Inflammatory macrophage treated with lipopolysaccharide for 1 hour (primary cell): Measurements from ENCODE around the gene POLR2A.
A peak's percentile ranks its signal among the peaks of the same experiment; 100 is the strongest.
"Not testable (repeated sequence)": the region's sequence is repeated elsewhere in the genome, so short reads cannot be mapped to it uniquely, and the experiment has no call there.

ENCODE experiments used
- DNase-seq, 2 donors: peaks; one replicate each; pipeline ENCODE4 v3.0.0-alpha.2; 2020 to 2022

Gene POLR2A

GRCh38 chr17:7479213-7480088 lies 4.7 kb upstream of the POLR2A start, which contains the start of gene ZBTB4:
ZBTB4 (minus strand) TSS chr17:7479631; CDS start chr17:7466801, 12,830 bp downstream.
- no peak for DNase-seq

- no peak for DNase-seq
These were observed 4.1 kb upstream of the POLR2A start for GRCh38 chr17:7480089-7480384.

GRCh38 chr17:7481275-7481674 lies 2.9 kb upstream of the POLR2A start, which contains the start of gene SLC35G6:
SLC35G6 (plus strand) TSS chr17:7481446; CDS start chr17:7481517, 71 bp downstream.
- not testable (repeated sequence) for DNase-seq

- DNase-seq = not testable (repeated sequence)
These were observed 2.1 kb upstream of the POLR2A start for GRCh38 chr17:7481842-7482741.

GRCh38 chr17:7482742-7483088 lies 1.5 kb upstream of the POLR2A start:
- DNase-seq = not testable (repeated sequence)

- peak; percentile 82 to 92 for DNase-seq
These were observed 705 bp upstream of the POLR2A start for GRCh38 chr17:7483255-7484066.

- DNase-seq = no peak
These were observed 782 bp downstream of the POLR2A start for GRCh38 chr17:7484919-7485377.

- no peak for DNase-seq
These were observed 2.0 kb downstream of the POLR2A start for GRCh38 chr17:7486181-7486580.

- no peak for DNase-seq
These were observed 6.0 kb downstream of the POLR2A start for GRCh38 chr17:7490144-7490543.

- DNase-seq = no peak
These were observed 7.4 kb downstream of the POLR2A start for GRCh38 chr17:7491583-7491982.

GRCh38 chr17:7493941-7494340 lies 9.8 kb downstream of the POLR2A start:
- no peak for DNase-seq

GRCh38 chr17:7495906-7496434 lies 11.8 kb downstream of the POLR2A start:
- no peak for DNase-seq

GRCh38 chr17:7496470-7497183 lies 12.5 kb downstream of the POLR2A start:
- DNase-seq = no peak

GRCh38 chr17:7497228-7497627 lies 13.1 kb downstream of the POLR2A start:
- DNase-seq = no peak

- DNase-seq = no peak
These were observed 13.5 kb downstream of the POLR2A start for GRCh38 chr17:7497636-7498035.

- DNase-seq = no peak
These were observed 15.0 kb downstream of the POLR2A start for GRCh38 chr17:7499161-7499560.

GRCh38 chr17:7501729-7502128 lies 17.6 kb downstream of the POLR2A start:
- DNase-seq = no peak

GRCh38 chr17:7502171-7502847 lies 18.1 kb downstream of the POLR2A start:
- no peak for DNase-seq

- no peak for DNase-seq
These were observed 18.8 kb downstream of the POLR2A start for GRCh38 chr17:7502987-7503386.

- DNase-seq = no peak
These were observed 19.4 kb downstream of the POLR2A start for GRCh38 chr17:7503521-7503920.

GRCh38 chr17:7508145-7508544 lies 24.0 kb downstream of the POLR2A start:
- DNase-seq = no peak
